Measurements from ENCODE around the gene WNK2. TPM values are rescaled to one million over a fixed set of nuclear protein-coding genes. Genes with fewer than 3 reads are reported as not detected.

WNK2 gene
- total RNA-seq, 1 experiment from 2014 or later, result 69.4 TPM

DNA sequence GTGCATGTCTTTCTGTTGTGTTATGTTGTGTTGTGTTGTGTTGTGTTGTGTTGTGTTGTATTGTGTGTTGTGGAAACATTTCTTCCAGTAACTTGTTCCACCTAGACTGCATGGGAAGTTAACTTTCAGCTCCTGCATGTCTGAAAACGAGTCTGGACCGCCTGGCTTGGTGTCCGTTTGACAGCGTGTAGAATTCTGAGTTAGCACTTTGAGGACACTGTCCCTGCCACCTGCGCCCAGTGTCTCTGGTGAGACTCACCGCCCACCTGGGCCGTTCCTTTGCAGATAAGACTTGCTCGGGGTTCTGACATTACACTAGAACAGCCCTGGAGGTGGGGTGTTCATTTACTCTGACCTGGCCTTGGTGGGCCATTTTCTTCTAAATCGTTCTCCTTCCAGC, 42.0 kb downstream of the WNK2 start:
- peaks cover 17 to 21% of the 10 kb centered on the region in 2 experiments for H3K4me1 Mint-ChIP-seq

More for the DNA sequence above, 42.0 kb downstream of the WNK2 start:
- no peaks in the 10 kb centered on the region for H3K27me3 Mint-ChIP-seq (ENCODE audit: low read depth)
- TF ChIP-seq, protein P1, sequence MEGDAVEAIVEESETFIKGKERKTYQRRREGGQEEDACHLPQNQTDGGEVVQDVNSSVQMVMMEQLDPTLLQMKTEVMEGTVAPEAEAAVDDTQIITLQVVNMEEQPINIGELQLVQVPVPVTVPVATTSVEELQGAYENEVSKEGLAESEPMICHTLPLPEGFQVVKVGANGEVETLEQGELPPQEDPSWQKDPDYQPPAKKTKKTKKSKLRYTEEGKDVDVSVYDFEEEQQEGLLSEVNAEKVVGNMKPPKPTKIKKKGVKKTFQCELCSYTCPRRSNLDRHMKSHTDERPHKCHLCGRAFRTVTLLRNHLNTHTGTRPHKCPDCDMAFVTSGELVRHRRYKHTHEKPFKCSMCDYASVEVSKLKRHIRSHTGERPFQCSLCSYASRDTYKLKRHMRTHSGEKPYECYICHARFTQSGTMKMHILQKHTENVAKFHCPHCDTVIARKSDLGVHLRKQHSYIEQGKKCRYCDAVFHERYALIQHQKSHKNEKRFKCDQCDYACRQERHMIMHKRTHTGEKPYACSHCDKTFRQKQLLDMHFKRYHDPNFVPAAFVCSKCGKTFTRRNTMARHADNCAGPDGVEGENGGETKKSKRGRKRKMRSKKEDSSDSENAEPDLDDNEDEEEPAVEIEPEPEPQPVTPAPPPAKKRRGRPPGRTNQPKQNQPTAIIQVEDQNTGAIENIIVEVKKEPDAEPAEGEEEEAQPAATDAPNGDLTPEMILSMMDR (conservative IDR thresholded peaks at IDR 0.05), result no peak
- Histone ChIP-seq H4K20me1 (ENCODE audit: control insufficient read depth, insufficient read depth, insufficient read length) (no peaks in the 10 kb centered on the region), H3K27me3 (ENCODE audit: insufficient read depth, low read length) (no peaks in the 10 kb centered on the region), H3K14ac (ENCODE audit: insufficient read depth, low read length) (no peak overlapping the region), H3K4ac (ENCODE audit: low read depth, low read length) (no peak overlapping the region), H4K91ac (ENCODE audit: insufficient read length, low read depth, low read length) (no peak overlapping the region), H2BK5ac (ENCODE audit: insufficient read length, low read length) (no peak overlapping the region), H2AFZ (ENCODE audit: low read length) (no peak overlapping the region), H3K23ac (ENCODE audit: insufficient read length, low read depth, low read length) (no peak overlapping the region), H3K79me1 (ENCODE audit: insufficient read depth, low read depth, low read length, poor library complexity, severe bottlenecking) (no peaks in the 10 kb centered on the region), H2AK5ac (ENCODE audit: insufficient read length, low read length) (no peak overlapping the region), H3K4me1 (ENCODE audit: insufficient read depth, low read length) (peaks cover 3% of the 10 kb centered on the region; the same call in 1 of the 2 replicates), H2BK20ac (ENCODE audit: low read depth, low read length, poor library complexity, severe bottlenecking) (no peak overlapping the region), H2BK12ac (ENCODE audit: insufficient read length, low read depth, low read length) (no peak overlapping the region), H3K9ac (ENCODE audit: extremely low read depth, insufficient read length, low read length) (no peak overlapping the region), H3K23me2 (ENCODE audit: insufficient read length, low read depth, low read length, poor library complexity, severe bottlenecking) (no peaks in the 10 kb centered on the region), H4K5ac (ENCODE audit: insufficient read length, low read depth, low read length) (no peak overlapping the region), H2BK120ac (ENCODE audit: low read depth, low read length, poor library complexity, severe bottlenecking) (no peak overlapping the region), H3K9me3 (ENCODE audit: control insufficient read depth, low read depth, low read length) (no peaks in the 10 kb centered on the region), H3K79me2 (ENCODE audit: insufficient read depth, low read length) (no peaks in the 10 kb centered on the region), H3K27ac (ENCODE audit: insufficient read length, low read depth, low read length) (no peak overlapping the region), H2BK15ac (ENCODE audit: low read depth, low read length) (no peak overlapping the region), H3K4me2 (ENCODE audit: insufficient read depth, insufficient read length, low read length) (no peak overlapping the region), H3K56ac (ENCODE audit: insufficient read length, low read depth, low read length) (no peak overlapping the region), H3K18ac (ENCODE audit: insufficient read length, low read depth, low read length) (no peak overlapping the region), H3T11ph (ENCODE audit: low read length) (no peak overlapping the region), H4K8ac (replicated peaks; ENCODE audit: insufficient read length, low read depth, low read length) (no peak overlapping the region)
- H3K36me3 Mint-ChIP-seq (ENCODE audit: insufficient read depth in 1 of 3, low read depth in 3 of 3), result peaks cover 0 to 2% (median 0%) of the 10 kb centered on the region in 3 experiments; a peak in 2 of 7 replicates
- H3K4me3 Mint-ChIP-seq, result no peak overlapping the region
- no peaks in the 10 kb centered on the region for H3K9me3 Mint-ChIP-seq
- no CpG with 5 or more reads among the region's 9 CpGs for WGBS (ENCODE audit: extremely low coverage, insufficient read length, low lambda C conversion rate)
- DNase-seq, result no peak
- H3K27ac Mint-ChIP-seq, result no peak overlapping the region

Measured in H9 (cell line).